Stomach (tissue), 4 donors: Measurements from ENCODE around the gene VWA8.

Experiments
- EP300 ChIP-seq: sonication (generic); formaldehyde crosslinking; IDR thresholded peaks from one replicate; pipeline ENCODE4 v1.6.1; 2017; ENCODE audit warnings: antibody characterized with exemption
- POLR2A ChIP-seq, 4 donors: fragments of 450-650 bp; IDR thresholded peaks; one replicate each; pipeline ENCODE4 v1.6.1; 2016; ENCODE audit warnings: antibody characterized with exemption in 4 of 4, control low read depth in 2 of 4, mild to moderate bottlenecking in 1 of 4, moderate library complexity in 1 of 4
- TF ChIP-seq, protein P1 (sequence below), 7 experiments: fragments of 450-650 bp in 4 of 7; fragments of 200-600 bp in 3 of 7; sonication (generic) in 3 of 7; IDR thresholded peaks; one replicate each; pipeline ENCODE4 v1.5.1; 2016 to 2019; ENCODE audit warnings: antibody characterized with exemption in 7 of 7, control low read depth in 2 of 7, mild to moderate bottlenecking in 1 of 7

DNA sequence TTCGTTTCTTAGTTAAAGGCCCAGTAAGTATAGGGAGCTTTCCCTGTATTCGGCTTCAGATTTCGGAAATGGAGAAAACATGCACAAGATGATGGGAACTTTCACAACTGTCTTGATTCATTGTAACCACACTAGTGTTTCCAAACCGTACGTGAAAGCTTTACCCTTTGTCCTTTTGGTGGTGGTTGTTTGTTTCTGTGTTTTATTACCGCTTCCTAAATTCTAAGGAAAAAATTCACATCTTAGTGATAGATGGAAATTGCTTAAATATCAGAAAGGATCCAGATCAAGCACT is 504 bp upstream of the VWA8 start:
- no peak for TF ChIP-seq POLR2A (IDR thresholded peaks at IDR 0.05)
- TF ChIP-seq, protein P1, sequence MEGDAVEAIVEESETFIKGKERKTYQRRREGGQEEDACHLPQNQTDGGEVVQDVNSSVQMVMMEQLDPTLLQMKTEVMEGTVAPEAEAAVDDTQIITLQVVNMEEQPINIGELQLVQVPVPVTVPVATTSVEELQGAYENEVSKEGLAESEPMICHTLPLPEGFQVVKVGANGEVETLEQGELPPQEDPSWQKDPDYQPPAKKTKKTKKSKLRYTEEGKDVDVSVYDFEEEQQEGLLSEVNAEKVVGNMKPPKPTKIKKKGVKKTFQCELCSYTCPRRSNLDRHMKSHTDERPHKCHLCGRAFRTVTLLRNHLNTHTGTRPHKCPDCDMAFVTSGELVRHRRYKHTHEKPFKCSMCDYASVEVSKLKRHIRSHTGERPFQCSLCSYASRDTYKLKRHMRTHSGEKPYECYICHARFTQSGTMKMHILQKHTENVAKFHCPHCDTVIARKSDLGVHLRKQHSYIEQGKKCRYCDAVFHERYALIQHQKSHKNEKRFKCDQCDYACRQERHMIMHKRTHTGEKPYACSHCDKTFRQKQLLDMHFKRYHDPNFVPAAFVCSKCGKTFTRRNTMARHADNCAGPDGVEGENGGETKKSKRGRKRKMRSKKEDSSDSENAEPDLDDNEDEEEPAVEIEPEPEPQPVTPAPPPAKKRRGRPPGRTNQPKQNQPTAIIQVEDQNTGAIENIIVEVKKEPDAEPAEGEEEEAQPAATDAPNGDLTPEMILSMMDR (IDR thresholded peaks at IDR 0.05), result no peak
- TF ChIP-seq EP300, result no peak
